Measurements from ENCODE around the gene ARHGEF25.

Gene ARHGEF25

DNA sequence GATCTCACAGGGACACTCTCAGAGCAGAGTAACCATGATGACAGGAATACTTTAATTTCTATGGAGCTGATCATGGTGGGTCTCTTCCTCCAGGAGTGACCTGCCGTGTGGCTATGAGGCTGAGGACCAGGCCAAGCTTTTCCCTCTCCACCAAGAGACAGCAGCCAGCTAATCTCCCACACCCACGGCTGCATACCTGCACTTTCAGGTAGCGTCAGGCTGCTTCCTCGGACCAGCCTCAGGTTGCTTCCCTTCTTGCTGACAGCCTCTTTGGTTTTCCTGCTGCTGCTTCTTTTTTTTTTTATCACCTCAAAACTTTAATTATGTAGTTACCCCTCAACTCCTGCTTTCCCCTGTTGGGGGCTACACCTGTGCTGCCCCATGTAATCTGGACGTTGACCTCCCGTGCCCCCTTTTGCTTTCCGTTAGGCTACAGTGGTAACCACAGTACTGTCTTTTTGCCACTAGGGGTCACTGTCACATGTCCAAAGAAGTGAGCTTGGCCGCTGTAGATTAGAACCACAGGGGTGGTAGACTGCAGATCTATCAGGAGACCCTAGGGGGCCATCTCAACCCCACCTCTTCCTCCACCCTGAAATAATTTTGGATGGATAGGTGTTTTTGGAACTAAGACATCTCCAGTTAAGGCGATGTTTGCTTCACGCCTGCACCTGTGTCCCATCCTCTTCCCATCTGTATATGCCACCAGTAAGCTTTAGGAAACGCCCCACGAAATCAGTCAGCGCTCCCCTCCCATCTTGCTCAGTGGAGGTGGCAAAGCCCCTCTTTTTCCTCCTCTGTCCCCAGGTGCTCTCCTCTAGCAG lies 28.0 kb upstream of the ARHGEF25 start:
- TF ChIP-seq, protein P1, sequence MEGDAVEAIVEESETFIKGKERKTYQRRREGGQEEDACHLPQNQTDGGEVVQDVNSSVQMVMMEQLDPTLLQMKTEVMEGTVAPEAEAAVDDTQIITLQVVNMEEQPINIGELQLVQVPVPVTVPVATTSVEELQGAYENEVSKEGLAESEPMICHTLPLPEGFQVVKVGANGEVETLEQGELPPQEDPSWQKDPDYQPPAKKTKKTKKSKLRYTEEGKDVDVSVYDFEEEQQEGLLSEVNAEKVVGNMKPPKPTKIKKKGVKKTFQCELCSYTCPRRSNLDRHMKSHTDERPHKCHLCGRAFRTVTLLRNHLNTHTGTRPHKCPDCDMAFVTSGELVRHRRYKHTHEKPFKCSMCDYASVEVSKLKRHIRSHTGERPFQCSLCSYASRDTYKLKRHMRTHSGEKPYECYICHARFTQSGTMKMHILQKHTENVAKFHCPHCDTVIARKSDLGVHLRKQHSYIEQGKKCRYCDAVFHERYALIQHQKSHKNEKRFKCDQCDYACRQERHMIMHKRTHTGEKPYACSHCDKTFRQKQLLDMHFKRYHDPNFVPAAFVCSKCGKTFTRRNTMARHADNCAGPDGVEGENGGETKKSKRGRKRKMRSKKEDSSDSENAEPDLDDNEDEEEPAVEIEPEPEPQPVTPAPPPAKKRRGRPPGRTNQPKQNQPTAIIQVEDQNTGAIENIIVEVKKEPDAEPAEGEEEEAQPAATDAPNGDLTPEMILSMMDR (IDR thresholded peaks at IDR 0.05; ENCODE audit: insufficient read depth, low read length, poor library complexity, severe bottlenecking), result peak; percentile 93
- Histone ChIP-seq H3K4me3 (replicated peaks; ENCODE audit: low read depth, low read length) (no peak overlapping the region), H3K36me3 (ENCODE audit: control insufficient read depth, insufficient read depth, low read length) (no peaks in the 10 kb centered on the region), H3K27me3 (replicated peaks; ENCODE audit: control insufficient read depth, insufficient read depth, low read length) (no peaks in the 10 kb centered on the region; the same call in 1 of the 2 replicates)
- DNase-seq (ENCODE audit: extremely low read depth, insufficient read length), result peak; percentile 24

DNA sequence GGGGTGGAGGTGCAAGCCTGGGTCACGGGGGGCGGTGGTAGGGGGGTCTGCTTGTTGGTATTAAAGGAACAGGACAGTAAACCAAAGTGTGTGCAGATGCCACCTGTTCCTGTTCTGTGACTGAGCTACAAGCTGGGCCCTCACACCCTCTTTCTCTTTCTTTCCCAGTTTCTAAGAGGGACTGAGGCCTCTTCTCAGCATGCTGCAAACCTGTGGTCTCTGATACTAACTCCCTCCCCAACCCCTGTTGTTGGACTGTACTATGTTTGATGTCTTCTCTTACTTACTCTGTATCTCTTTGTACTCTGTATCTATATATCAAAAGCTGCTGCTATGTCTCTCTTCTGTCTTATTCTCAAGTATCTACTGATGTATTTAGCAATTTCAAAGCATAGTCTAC lies 27.2 kb upstream of the ARHGEF25 start:
- TF ChIP-seq, protein P1 (IDR thresholded peaks at IDR 0.05; ENCODE audit: insufficient read depth, low read length, poor library complexity, severe bottlenecking), result no peak
- Histone ChIP-seq H3K4me3 (replicated peaks; ENCODE audit: low read depth, low read length) (no peak overlapping the region), H3K36me3 (ENCODE audit: control insufficient read depth, insufficient read depth, low read length) (no peaks in the 10 kb centered on the region), H3K27me3 (replicated peaks; ENCODE audit: control insufficient read depth, insufficient read depth, low read length) (no peaks in the 10 kb centered on the region; the same call in 1 of the 2 replicates)
- no peak for DNase-seq (ENCODE audit: extremely low read depth, insufficient read length)

DNA sequence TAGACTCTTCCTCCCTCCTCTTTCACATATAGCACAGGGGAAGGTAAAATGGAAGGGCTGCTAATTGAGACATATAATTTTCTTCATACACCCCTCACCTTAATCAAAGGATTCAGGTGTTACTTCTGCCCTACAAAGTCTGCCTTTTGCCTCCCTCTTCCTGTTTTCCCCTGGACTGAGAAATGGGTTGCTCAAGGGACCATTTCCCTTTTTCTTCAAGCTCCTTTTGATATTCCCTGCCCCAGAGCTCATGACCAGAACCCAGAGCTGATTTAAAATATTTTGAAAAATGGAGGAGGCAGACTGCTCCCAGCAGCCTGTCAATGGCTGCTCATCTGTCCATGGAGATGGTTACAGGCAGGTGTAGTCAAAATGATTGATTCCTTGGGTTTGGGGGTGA lies 26.5 kb upstream of the ARHGEF25 start:
- Histone ChIP-seq H3K4me3 (replicated peaks; ENCODE audit: low read depth, low read length) (no peak overlapping the region), H3K36me3 (ENCODE audit: control insufficient read depth, insufficient read depth, low read length) (no peaks in the 10 kb centered on the region), H3K27me3 (replicated peaks; ENCODE audit: control insufficient read depth, insufficient read depth, low read length) (no peaks in the 10 kb centered on the region; the same call in 1 of the 2 replicates)
- no peak for DNase-seq (ENCODE audit: extremely low read depth, insufficient read length)
- TF ChIP-seq, protein P1 (IDR thresholded peaks at IDR 0.05; ENCODE audit: insufficient read depth, low read length, poor library complexity, severe bottlenecking), result no peak

DNA sequence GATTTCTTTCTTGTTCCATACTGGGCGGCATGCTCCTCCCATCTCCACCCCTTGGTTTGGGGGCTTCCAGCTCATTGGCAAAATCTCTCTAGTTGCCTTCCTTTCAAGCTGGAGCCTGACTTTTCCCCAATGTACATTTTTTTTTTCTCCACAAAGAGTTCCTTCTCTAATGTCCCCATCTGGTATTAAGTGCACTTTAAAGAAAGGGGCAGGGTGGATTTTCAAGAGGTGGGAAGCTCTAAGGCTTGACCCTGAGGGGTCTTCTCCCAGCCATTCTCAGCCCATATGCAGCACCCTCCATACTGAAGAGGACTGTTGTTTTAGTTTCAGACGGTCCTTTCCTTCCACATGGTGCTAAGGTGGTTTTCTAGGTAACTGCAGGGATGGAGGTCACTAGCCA lies 26.1 kb upstream of the ARHGEF25 start:
- H3K4me3 ChIP-seq (replicated peaks; ENCODE audit: low read depth, low read length), result no peak overlapping the region
- H3K27me3 ChIP-seq (replicated peaks; ENCODE audit: control insufficient read depth, insufficient read depth, low read length), result no peaks in the 10 kb centered on the region; the same call in 1 of the 2 replicates
- H3K36me3 ChIP-seq (ENCODE audit: control insufficient read depth, insufficient read depth, low read length), result no peaks in the 10 kb centered on the region
- TF ChIP-seq, protein P1 (IDR thresholded peaks at IDR 0.05; ENCODE audit: insufficient read depth, low read length, poor library complexity, severe bottlenecking), result no peak
- DNase-seq (ENCODE audit: extremely low read depth, insufficient read length), result no peak

DNA sequence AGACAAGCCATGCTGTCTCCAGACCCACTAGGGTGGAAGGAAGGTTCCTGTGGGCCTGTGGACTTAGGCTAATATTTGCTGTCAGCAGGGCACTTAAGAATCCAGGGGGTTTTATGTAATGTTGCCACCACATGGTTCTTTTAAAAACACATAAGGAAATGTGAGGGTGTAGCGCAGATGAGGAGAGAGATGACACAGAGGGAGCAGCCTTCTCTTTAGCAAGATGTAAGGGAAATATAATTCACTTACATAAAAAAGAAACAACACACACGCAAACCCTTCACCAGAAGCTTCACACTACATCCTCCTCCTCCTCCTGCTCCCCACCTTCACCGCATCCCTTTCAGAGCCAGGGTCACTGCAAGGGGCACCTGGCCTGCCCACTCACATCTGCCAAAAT lies 25.1 kb upstream of the ARHGEF25 start:
- TF ChIP-seq, protein P1 (IDR thresholded peaks at IDR 0.05; ENCODE audit: insufficient read depth, low read length, poor library complexity, severe bottlenecking), result no peak
- DNase-seq (ENCODE audit: extremely low read depth, insufficient read length), result no peak
- Histone ChIP-seq H3K4me3 (replicated peaks; ENCODE audit: low read depth, low read length) (no peak overlapping the region), H3K27me3 (replicated peaks; ENCODE audit: control insufficient read depth, insufficient read depth, low read length) (no peaks in the 10 kb centered on the region; the same call in 1 of the 2 replicates), H3K36me3 (ENCODE audit: control insufficient read depth, insufficient read depth, low read length) (no peaks in the 10 kb centered on the region)

All from GM06990 (cell line).